Neuronal stem cell (in vitro differentiated cells): Measurements from ENCODE around the gene TBC1D4.

Experiments
- DNase-seq: peaks from one replicate; pipeline ENCODE4 v3.0.0-alpha.2; 2013; ENCODE audit warnings: low spot score
- H2AFZ ChIP-seq: one replicate; pipeline ENCODE4 v1.6.1; 2013; ENCODE audit warnings: mild to moderate bottlenecking, low read length, inconsistent platforms
- H2AK5ac ChIP-seq: 2 replicates; pipeline ENCODE4 v1.6.1; 2013; ENCODE audit warnings: low read depth, mild to moderate bottlenecking, inconsistent platforms, low read length, moderate library complexity, mixed read lengths
- H2BK120ac ChIP-seq: 2 replicates; pipeline ENCODE4 v1.6.1; 2013; ENCODE audit warnings: low read depth, mild to moderate bottlenecking, inconsistent platforms, low read length, moderate library complexity, mixed read lengths
- H2BK12ac ChIP-seq: one replicate; pipeline ENCODE4 v1.6.1; 2013; ENCODE audit warnings: low read length, inconsistent platforms
- H2BK15ac ChIP-seq: 2 replicates; pipeline ENCODE4 v1.6.1; 2013; ENCODE audit warnings: mild to moderate bottlenecking, low read length, inconsistent platforms, mixed read lengths
- H2BK5ac ChIP-seq: one replicate; pipeline ENCODE4 v1.6.1; 2013; ENCODE audit warnings: inconsistent platforms, mild to moderate bottlenecking, low read length, moderate library complexity
- H3K14ac ChIP-seq: one replicate; pipeline ENCODE4 v1.6.1; 2013; ENCODE audit warnings: low read length, inconsistent platforms
- H3K18ac ChIP-seq: 2 replicates; pipeline ENCODE4 v1.6.1; 2013; ENCODE audit warnings: low read length, inconsistent platforms
- H3K23ac ChIP-seq: 2 replicates; pipeline ENCODE4 v1.6.1; 2013; ENCODE audit warnings: low read depth, mild to moderate bottlenecking, mixed read lengths, low read length, inconsistent platforms; ENCODE audit not compliant: poor library complexity
- H3K27ac ChIP-seq: replicated peaks from 3 replicates; pipeline ENCODE4 v1.5.1; 2013; ENCODE audit warnings: low read length, inconsistent platforms
- H3K27me3 ChIP-seq, 3 experiments: 2 replicates each; pipeline ENCODE4 v1.6.1; 2013; ENCODE audit warnings: low read length in 3 of 3, mild to moderate bottlenecking in 2 of 3, inconsistent platforms in 1 of 3, low read depth in 1 of 3, mixed read lengths in 1 of 3, moderate library complexity in 1 of 3; ENCODE audit not compliant: control insufficient read depth in 3 of 3, insufficient read depth in 3 of 3
- H3K36me3 ChIP-seq, 2 donors: replicated peaks in 1 of 2; 2 replicates each; pipeline ENCODE4 v1.6.1; 2013; ENCODE audit warnings: low read length in 2 of 2; ENCODE audit not compliant: control insufficient read depth in 2 of 2, insufficient read depth in 2 of 2
- H3K4ac ChIP-seq: 2 replicates; pipeline ENCODE4 v1.6.1; 2013; ENCODE audit warnings: inconsistent platforms, mild to moderate bottlenecking, low read length, moderate library complexity
- H3K4me1 ChIP-seq, 2 donors: 1 replicate in 1 of 2; 2 replicates in 1 of 2; pipeline ENCODE4 v1.6.1; 2013; ENCODE audit warnings: low read length in 2 of 2, low read depth in 1 of 2; ENCODE audit not compliant: control insufficient read depth in 2 of 2, insufficient read depth in 1 of 2
- H3K4me2 ChIP-seq: one replicate; pipeline ENCODE4 v1.6.1; 2013; ENCODE audit warnings: mild to moderate bottlenecking, low read length, inconsistent platforms; ENCODE audit not compliant: insufficient read depth, poor library complexity, severe bottlenecking
- H3K4me3 ChIP-seq, 2 donors: 2 replicates each; pipeline ENCODE4 v1.5.1; 2013; ENCODE audit warnings: low read length in 2 of 2, mild to moderate bottlenecking in 2 of 2, inconsistent platforms in 1 of 2, moderate library complexity in 1 of 2
- H3K79me1 ChIP-seq: one replicate; pipeline ENCODE4 v1.6.1; 2013; ENCODE audit warnings: low read depth, mild to moderate bottlenecking, inconsistent platforms, low read length, moderate library complexity
- H3K9ac ChIP-seq: one replicate; pipeline ENCODE4 v1.6.1; 2013; ENCODE audit warnings: mild to moderate bottlenecking, low read depth, low read length, inconsistent platforms; ENCODE audit not compliant: poor library complexity
- H3K9me3 ChIP-seq, 2 donors: replicated peaks in 1 of 2; 2 replicates each; pipeline versions ENCODE3 to v1.6.1; 2013; ENCODE audit warnings: low read length in 2 of 2, mild to moderate bottlenecking in 2 of 2, inconsistent platforms in 1 of 2, low read depth in 1 of 2, mixed read lengths in 1 of 2, moderate library complexity in 1 of 2; ENCODE audit not compliant: control insufficient read depth in 2 of 2, insufficient read depth in 1 of 2
- H4K8ac ChIP-seq: one replicate; pipeline ENCODE4 v1.6.1; 2013; ENCODE audit warnings: low read depth, mild to moderate bottlenecking, inconsistent platforms, low read length, moderate library complexity
- H4K91ac ChIP-seq: one replicate; pipeline ENCODE4 v1.6.1; 2013; ENCODE audit warnings: low read length, low read depth, mild to moderate bottlenecking, inconsistent platforms; ENCODE audit not compliant: poor library complexity
- WGBS, 2 donors: extraction: QIAGEN DNeasy Blood & Tissue Kit; methylation state at CpG; one replicate each; pipeline ENCODE4 v1.1.7; 2013; ENCODE audit warnings: missing lambda C conversion rate in 2 of 2, mixed read lengths in 1 of 2; ENCODE audit not compliant: insufficient read length in 2 of 2, insufficient replicate concordance in 1 of 2; ENCODE audit errors: extremely low coverage in 2 of 2; 5-methylcytosine and 5-hydroxymethylcytosine counted together

Gene TBC1D4

DNA sequence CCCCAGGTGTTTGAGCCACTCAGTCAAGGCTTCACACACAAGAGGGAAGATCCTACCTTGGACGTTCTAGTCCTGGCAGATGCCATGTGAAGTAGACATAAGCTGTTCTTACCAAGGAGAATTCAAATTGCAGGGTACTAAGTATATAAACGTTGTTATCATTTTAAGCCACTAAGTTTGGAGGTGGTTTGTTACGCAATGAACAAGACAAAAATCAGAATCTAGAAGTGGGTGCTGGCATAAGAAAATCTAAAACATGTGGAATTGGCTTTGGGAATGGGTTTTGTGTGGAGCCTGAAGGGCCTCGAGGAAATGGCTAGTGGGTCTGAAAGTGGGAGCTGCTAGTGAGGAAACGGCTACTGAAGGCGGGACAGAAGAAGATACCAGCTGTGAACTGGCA lies 83.9 kb downstream of the TBC1D4 start:
- Histone ChIP-seq H3K27me3 (no peaks in the 10 kb centered on the region), H3K4ac (no peak overlapping the region), H4K8ac (no peak overlapping the region), H2BK120ac (no peak overlapping the region), H3K9me3 (peaks cover 3 to 16% of the 10 kb centered on the region in 2 donors), H3K18ac (no peak overlapping the region), H3K4me3 (no peak overlapping the region), H4K91ac (no peak overlapping the region), H2AFZ (no peak overlapping the region), H3K4me1 (peaks cover 3 to 7% of the 10 kb centered on the region in 2 donors), H3K23ac (no peak overlapping the region), H3K9ac (no peak overlapping the region), H3K27ac (no peak overlapping the region), H2AK5ac (no peak overlapping the region), H3K14ac (no peak overlapping the region), H3K4me2 (no peak overlapping the region), H2BK5ac (no peak overlapping the region), H2BK12ac (no peak overlapping the region), H2BK15ac (no peak overlapping the region), H3K36me3 (no peaks in the 10 kb centered on the region), H3K79me1 (peaks cover 4% of the 10 kb centered on the region)
- no CpG with 5 or more reads among the region's 6 CpGs for WGBS, 2 donors
- DNase-seq = no peak

GRCh38 chr13:75395901-75396300 lies 86.1 kb downstream of the TBC1D4 start:
- no peaks in the 10 kb centered on the region for H3K36me3 ChIP-seq
- H3K27ac ChIP-seq = no peak overlapping the region
- H2BK5ac ChIP-seq = no peak overlapping the region
- no peak overlapping the region for H2BK12ac ChIP-seq
- H3K18ac ChIP-seq = no peak overlapping the region
- H3K9me3 ChIP-seq = peaks cover 3 to 16% of the 10 kb centered on the region in 2 donors
- no peak overlapping the region for H3K14ac ChIP-seq
- H2AK5ac ChIP-seq = no peak overlapping the region
- no peak overlapping the region for H4K91ac ChIP-seq
- H3K27me3 ChIP-seq = no peaks in the 10 kb centered on the region
- H2BK15ac ChIP-seq = no peak overlapping the region
- no peak overlapping the region for H2BK120ac ChIP-seq
- no peak overlapping the region for H2AFZ ChIP-seq
- no CpG with 5 or more reads among the region's 4 CpGs for WGBS, 2 donors
- H3K4me3 ChIP-seq = no peak overlapping the region
- H3K23ac ChIP-seq = no peak overlapping the region
- peaks cover 3% of the 10 kb centered on the region for H3K79me1 ChIP-seq
- H4K8ac ChIP-seq = no peak overlapping the region
- DNase-seq = no peak
- H3K4me2 ChIP-seq = no peak overlapping the region
- H3K4me1 ChIP-seq = no peaks in the 10 kb centered on the region
- no peak overlapping the region for H3K4ac ChIP-seq
- H3K9ac ChIP-seq = no peak overlapping the region

DNA sequence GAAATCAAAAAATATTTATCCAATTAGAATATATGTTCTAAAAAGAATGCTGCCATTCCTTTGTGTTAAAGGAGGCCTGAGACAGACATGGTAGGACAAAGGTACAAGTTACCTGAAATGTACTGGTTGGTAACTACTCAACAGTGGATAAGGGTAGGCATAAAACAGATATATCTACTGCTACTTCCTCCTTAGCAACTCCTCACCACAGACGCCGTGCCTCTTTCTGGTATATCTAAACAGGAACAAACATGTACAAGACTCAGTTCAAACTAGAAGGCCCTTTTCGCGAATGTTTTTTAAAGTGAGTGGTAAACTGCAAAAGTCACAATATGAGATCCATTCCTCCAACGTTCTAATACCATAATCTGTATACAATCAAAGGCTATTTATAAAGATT lies 86.9 kb downstream of the TBC1D4 start:
- no peak overlapping the region for H4K91ac ChIP-seq
- no peak overlapping the region for H3K4ac ChIP-seq
- H3K4me3 ChIP-seq = no peak overlapping the region
- H2BK15ac ChIP-seq = no peak overlapping the region
- no peak overlapping the region for H2BK12ac ChIP-seq
- H3K27ac ChIP-seq = no peak overlapping the region
- no peak overlapping the region for H2AK5ac ChIP-seq
- no CpG with 5 or more reads among the region's 5 CpGs for WGBS, 2 donors
- no peaks in the 10 kb centered on the region for H3K4me1 ChIP-seq
- no peaks in the 10 kb centered on the region for H3K27me3 ChIP-seq
- H4K8ac ChIP-seq = no peak overlapping the region
- no peak overlapping the region for H2BK5ac ChIP-seq
- DNase-seq = no peak
- H2AFZ ChIP-seq = no peak overlapping the region
- no peak overlapping the region for H3K9ac ChIP-seq
- H3K4me2 ChIP-seq = no peak overlapping the region
- H3K14ac ChIP-seq = no peak overlapping the region
- H3K36me3 ChIP-seq = no peaks in the 10 kb centered on the region
- no peak overlapping the region for H3K18ac ChIP-seq
- no peak overlapping the region for H3K23ac ChIP-seq
- peaks cover 3 to 16% of the 10 kb centered on the region in 2 donors for H3K9me3 ChIP-seq
- peaks cover 3% of the 10 kb centered on the region for H3K79me1 ChIP-seq
- no peak overlapping the region for H2BK120ac ChIP-seq

DNA sequence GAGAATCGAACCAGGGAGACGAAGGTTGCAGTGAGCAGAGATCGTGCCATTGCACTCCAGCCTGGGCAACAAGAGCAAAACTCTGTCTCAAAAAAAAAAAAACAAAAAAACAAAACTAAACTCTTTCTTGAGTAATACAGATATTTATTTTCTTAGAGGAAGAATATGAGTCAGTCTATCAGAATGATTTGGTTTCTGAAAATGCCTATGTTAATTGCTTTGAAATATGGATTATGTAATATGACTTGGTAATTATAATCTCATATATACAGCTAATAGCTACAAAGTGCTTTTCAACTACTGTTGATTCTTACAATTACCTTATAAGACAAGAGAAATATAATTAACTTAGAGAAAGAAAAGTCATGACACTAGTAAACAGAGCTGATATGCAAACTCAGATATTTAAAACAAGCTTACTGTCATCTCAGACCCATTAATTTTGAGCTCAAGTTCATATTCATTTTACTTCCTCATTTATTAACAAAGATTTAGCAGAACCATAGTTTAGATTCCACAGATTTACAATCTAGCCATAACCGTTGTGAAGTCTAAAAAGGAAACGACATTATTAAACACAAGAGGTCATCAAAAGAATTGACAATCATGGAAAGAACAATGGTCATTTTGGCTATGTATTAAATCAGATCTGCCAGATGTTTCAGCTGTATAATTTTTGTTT lies 88.0 kb downstream of the TBC1D4 start:
- H3K4me1 ChIP-seq = no peaks in the 10 kb centered on the region
- H2AFZ ChIP-seq = no peak overlapping the region
- H3K4ac ChIP-seq = no peak overlapping the region
- no peak overlapping the region for H3K4me2 ChIP-seq
- H3K36me3 ChIP-seq = no peaks in the 10 kb centered on the region
- H2BK12ac ChIP-seq = no peak overlapping the region
- no peak for DNase-seq
- no peak overlapping the region for H4K8ac ChIP-seq
- no peak overlapping the region for H2AK5ac ChIP-seq
- H4K91ac ChIP-seq = no peak overlapping the region
- H3K27ac ChIP-seq = no peak overlapping the region
- H3K18ac ChIP-seq = no peak overlapping the region
- peaks cover 2% of the 10 kb centered on the region for H3K79me1 ChIP-seq
- no peak overlapping the region for H2BK15ac ChIP-seq
- no peak overlapping the region for H3K9ac ChIP-seq
- no peak overlapping the region for H3K4me3 ChIP-seq
- H3K23ac ChIP-seq = no peak overlapping the region
- no peak overlapping the region for H3K14ac ChIP-seq
- peaks cover 0 to 11% of the 10 kb centered on the region in 2 donors for H3K9me3 ChIP-seq
- no peaks in the 10 kb centered on the region for H3K27me3 ChIP-seq
- WGBS, 2 donors = no CpG with 5 or more reads among the region's 5 CpGs
- no peak overlapping the region for H2BK120ac ChIP-seq
- no peak overlapping the region for H2BK5ac ChIP-seq
